Endometrial microvascular endothelial cells (primary cell): ENCODE measurements around the gene TRIO. TPM values are rescaled to one million over a fixed set of nuclear protein-coding genes. Genes with fewer than 3 reads are reported as not detected.

Source experiments
- in situ Hi-C: cut with HindIII; loops from 2 replicates; pipeline ENCODE4 v1.10.0; 2017; ENCODE audit warnings: low sequenced_read_pairs, low pct_unique_long_range_greater_than_20kb; ENCODE audit errors: inconsistent ontology term
- total RNA-seq: library from RNA; depleted of rRNA; stranded (reverse); fragments of >200 nt; gene quantifications from one replicate; pipeline ENCODE4 v1.2.3, GENCODE V29; 2015; ENCODE audit errors: inconsistent ontology term

The TRIO gene
- total RNA-seq, 1 donor from 2014 or later, result 97.2 TPM

DNA sequence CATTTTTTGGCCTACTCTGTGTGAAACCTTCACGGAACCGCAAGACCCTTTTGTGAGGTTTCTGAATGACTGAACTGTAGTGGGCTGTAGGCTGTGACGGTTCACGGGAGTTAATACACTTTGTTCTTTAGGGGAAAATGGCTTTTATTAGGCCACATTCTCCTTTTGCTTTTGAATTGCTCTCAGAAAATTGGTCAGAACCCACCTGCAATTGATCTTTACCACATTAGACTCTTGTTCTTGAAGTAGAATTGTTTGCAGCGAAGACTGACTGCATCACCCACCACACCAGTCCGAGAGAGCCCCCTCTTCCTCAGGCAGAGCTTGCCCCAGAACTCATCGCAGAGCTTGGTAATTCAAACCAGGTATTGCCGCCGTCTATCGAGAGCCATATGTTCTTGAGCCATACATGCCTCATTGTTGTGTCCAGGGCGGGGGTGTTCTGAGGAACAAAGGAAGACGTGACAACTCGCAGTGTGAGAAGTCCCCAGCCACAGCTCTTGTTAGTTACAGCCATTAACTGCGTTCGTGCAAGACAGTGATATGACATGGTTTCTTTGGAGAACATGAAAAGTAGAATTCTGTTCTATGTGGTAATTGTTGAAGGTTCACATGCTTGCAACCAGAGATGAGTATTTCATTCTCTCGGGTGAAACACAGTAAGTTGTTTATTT lies 272.0 kb downstream of the TRIO start:
- in situ Hi-C loops, result no loop called here

DNA sequence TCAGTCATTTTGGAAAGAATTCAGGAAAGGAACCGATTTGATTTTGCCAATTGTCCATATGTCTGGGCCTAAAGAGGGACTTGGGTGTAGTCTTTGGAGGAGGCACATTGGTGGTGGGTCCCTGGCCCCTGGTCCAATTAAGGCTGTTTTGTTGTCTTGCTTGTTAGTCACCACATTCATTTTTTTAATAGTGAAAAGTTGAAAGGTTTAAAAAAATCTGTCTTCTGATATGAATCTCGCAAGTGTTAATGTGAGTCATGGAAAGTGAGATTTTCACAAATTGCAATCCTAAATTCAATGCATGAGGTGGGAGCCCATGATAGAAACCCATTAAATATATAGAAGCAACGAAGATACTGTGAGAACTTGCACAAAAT lies 272.5 kb downstream of the TRIO start:
- in situ Hi-C loops, result no loop called here

DNA sequence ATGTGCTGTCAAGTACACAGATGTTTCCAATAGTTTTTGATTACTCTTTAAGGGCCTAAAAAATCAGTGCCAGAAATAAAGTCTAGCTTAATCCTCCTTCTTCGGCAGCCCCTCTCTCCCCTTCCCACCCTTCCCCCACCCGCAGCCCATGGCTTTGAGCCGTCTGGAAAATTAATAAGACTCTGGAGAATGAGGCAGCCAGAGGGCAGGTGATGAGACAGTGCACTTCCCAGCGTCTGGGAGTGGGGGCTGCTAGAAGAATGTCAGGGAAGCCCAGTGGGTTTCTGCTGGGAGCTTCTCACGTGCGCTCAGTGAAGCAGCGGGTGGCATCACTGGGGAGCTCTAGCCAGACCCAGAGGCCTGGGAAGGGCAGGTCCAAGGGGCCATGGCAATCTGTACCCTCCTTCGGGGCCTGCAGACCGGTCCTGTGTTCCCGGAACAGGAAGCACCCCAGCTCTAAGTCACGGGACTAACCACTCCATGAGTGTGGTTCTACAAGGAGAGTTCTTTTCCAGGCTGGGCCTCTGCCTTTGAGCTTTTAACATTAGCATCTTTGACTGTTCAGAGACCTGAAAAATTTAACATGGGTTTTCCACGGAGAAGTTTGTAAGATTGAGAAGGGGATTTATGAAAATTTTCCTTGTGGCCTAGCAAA lies 273.6 kb downstream of the TRIO start:
- in situ Hi-C loops, result no loop called here

DNA sequence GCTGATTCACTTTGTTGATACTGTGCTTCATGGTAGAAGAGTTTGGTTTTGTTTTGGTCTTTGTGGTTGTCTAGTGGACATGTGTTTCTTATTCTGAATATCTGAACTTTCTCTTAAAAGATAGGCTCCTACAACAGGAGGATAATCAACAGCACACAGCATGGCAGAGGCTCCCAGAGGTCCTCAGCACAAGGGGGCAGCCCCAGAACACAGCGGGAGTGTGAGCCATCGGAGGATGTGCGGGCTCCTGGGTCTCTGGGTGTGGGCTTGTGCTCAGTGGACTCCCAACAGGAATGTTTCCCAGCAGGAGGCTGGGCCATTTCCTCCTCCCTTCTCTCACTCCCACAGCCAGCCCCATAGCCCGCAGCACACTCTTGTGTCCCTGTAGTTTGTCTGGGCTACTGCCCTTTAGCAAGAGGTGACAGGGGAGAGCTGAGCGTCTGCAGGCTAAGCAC lies 274.2 kb downstream of the TRIO start:
- in situ Hi-C loops, result no loop called here

DNA sequence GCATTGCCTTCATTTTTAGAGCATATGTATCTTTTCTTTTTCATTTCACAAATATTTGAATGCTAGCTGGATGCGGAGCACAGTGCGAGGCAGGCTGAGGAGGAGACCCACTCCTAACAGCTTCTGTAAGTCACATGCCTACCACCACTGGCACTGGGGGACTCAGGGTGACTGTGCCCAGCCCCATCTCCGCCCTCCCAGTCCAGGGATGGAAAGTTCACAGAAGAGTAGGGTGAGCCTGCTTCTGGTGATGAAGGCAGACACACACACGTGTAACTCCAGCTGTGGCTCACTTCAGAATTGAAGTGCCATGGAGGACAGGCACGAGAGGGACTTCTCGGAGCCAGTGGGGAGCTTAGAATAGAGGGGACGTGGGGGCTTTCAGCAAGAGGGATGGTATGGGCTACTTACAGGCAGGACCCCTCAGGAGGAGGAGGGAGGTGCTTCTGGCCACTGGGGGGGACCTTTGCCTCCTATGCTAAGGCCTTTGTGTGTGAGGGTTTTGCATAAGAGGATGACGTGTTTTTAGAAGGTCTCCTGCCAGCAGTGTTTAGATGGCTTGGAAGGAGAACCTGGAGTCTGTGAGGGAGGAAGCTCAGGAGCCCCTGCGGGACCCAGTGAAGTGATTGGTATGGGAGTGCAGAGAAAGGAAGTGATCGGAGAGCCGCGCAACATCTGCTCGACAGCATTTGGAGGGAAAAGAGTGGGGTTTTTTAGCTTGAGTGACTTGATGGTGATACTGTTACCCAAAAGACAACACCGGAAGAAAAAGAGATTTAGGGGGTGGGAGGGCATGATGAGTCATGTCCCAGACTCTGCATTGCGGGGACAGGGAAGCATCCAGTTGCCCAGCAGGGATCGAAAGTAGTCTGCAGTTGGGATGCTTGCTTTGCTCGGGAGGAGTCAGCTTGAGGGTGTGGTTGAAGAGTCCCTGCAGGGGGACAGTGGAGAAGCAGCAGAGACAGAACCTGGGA lies 274.9 kb downstream of the TRIO start:
- in situ Hi-C loops, result no loop called here

DNA sequence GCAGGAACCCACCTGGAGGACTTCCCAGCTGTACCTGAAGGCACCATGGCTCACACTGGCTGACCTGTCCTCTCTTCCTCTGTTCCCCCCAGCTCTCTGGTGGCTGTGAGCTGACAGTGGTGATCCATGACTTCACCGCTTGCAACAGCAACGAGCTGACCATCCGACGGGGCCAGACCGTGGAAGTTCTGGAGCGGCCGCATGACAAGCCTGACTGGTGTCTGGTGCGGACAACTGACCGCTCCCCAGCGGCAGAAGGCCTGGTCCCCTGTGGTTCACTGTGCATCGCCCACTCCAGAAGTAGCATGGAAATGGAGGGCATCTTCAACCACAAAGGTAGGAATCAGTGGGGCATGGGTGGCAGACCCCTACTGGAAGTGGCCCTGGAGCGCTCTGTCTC lies 276.5 kb downstream of the TRIO start:
- in situ Hi-C loops, result no loop called here

DNA sequence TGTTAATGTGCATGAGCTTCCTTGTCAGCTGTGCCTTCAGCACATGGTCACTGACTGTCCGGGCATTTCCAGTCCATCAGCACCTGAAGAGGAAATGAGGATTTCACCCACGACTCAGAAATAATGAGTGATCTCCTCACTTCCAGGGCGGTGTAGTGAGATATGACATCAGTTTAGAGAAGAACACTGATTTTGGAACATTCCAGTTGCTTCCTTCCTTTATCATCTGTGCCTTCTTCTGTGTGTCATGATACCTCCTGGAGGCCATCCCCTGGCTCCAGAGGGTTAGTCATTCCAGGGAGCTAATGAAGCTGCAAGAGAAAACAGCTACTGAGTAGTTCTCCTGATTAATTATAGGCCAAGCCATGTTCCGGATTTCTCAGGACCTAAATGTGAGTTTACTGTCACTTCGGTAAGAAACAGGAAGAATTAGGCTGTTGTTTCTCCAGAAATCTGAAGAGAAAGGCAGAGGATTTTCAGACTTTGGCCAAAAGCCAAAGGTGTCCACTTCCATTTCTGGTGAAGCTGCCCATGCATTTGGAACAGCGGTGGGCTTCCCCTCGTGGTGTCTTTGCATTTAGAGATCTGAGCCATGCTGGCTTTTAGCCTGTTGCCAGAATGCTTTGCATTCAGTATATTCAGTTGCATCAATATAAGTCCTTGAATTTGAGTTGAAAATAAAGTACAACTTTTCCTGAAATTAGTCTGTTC lies 277.1 kb downstream of the TRIO start:
- in situ Hi-C loops, result no loop called here

DNA sequence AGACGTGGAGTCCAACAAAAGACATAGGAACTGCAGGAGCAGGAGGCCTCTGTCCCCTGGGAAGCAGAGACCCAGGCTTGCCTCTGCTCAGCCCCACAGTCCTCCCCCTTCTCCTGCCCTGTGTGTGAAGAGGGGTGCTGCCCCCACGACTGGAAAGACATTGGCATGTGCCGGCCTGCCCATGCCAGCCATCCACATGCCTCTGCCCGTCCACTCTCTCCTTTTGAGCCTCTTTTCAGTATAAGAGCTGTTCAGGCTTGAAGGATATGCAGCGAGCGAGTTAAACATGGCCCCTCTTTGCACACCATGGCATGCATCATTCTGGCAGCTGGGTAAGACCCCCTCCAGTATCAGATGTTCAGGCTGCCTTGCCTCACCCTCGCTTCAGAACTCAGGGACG lies 278.7 kb downstream of the TRIO start:
- in situ Hi-C loops, result no loop called here

DNA sequence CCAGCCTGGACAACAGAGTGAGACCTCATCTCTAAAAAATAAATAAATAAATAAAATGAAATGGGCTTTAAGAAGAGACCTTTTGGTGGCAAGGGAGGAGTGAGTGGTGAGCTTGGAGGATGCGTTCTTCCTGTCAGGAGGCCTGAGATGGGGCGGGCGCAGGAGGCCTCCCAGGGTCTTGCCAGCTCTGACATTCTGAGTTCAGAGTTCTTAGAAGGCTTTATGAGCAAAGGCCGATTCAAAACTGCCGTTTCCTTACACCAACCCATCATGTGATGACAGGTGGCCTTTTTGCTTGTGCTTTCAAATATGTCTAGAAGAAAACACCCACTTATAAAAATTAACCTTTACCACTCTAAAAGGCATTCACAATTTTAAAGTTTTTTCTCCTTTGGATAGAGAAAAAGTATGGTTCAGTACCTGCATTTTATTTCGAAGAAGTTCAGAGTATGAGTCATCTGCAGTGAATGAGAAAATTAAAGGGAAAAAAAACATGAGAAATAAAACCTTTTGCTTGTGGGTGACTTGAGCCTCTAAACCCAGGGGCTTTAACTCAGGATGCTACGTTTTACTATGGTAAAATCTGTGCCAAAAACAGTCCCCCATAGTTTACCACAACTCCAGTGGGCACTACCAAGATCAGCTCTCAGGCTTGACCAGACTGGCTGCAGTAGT lies 281.0 kb downstream of the TRIO start:
- in situ Hi-C loops, result no loop called here

DNA sequence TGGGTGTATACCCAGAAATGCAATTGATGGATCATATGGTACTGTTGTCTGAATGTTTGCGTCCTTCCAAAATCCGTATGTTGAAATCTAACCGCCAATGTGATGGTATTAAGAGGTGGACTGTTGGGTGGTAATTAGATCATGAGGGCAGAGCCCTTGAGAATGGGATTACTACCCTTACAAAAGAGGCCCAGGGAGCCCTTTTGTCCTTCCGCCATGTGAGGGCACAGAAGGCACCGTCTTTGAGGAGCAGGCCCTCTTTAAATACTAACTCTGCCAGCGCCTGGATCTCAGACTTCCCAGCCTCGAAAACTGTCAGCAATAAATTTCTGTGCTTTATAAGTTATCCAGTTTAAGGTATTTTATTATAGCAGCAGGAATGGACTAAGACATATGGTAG lies 282.4 kb downstream of the TRIO start:
- in situ Hi-C loops, result no loop called here

DNA sequence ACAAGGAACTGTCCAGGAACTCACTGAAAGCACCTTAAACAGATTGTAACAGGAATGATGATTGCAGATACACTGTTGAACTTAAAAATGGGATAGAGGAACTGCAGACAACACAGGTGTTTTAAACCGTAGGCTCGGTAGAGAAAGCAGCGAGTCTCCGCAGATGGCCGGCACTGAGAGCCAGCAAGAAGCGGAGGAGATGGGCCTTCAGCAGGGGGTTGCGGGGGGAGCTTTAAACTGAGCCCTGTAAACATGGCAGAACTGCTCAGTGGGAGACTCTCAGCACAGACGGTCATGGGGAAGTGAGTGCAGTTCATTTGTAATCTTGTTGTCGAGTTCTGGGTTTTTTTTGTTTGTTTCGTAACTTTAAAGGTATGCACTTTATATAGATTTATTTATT lies 283.4 kb downstream of the TRIO start:
- in situ Hi-C loops, result no loop called here

DNA sequence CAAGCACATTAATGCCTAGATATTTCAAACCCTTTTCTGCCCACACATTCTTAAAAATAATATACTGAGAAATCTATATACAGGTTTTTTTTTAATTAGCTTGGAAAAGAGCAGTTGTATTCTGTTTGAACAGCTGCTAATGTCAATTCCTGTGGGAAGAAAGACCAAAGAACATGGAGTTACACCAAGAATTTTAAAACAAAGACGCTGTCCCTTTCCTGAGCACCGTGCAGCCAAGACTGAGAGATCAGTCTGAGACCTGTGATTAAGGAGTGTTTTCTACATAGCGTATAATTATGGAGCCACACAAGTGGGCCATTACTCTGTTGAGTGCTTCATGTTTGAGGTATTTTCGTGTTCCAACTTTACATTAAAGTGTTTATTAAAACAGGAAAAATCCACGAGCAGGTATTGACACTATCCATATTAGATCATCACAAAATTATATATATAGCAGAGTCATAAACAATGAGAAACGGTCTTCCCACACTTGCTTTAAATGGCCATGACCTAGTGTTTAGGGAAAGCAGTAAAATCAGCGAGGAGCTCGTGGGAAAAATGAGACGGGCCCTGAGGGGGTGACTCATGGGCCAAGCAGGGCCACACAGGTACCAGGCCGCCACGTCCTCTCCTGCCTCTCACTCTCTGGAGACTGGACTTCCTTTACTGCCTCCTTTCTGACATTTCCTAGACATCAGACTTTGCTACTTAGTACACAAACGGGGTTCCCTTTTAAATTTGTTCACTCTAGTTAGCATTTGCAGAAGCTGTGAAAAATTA lies 285.4 kb downstream of the TRIO start:
- in situ Hi-C loops, result no loop called here

DNA sequence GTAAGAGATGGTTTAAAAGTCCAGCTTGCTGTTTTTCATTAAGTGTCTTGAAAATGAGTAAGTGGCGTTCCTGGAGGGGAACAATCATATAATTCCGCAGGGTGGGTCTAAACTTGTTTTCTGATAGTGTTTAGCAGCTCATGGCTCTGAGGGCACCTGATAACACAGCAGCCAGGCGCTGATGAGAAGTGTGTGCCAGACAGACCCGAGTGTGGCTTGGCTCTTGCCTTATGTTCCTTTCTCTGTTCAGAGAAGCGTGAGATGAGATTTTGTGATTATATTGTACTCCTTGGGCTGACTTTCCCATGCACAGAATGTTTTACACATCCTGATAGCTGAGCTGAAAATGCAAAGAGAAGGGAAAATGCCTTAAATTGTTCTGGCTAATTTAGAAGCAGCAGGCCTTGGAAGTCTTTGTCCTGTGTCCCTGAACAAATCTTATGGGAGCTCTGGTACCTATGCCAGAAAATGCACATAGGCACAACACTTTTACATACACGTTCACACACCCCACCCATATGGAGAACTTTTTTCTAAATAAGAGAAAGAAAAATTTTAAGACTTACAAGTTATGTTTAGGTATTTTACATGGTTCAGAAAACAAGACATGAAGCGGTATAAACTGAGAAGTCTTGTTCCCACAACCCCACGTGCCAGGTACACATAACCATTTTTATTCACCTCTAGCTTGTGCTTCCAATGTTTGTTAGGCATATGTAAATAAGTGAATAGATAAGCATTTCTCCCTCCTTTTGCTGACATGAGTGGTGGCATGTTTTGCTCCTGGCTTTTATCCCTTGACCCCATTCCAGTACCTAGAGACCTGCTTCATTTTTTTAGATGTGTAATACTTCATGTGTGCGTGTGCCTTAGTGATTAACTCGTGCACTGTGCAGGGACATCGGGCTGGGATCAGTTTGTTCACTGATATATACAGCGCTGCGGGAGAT lies 286.2 kb downstream of the TRIO start:
- in situ Hi-C loops, result no loop called here

DNA sequence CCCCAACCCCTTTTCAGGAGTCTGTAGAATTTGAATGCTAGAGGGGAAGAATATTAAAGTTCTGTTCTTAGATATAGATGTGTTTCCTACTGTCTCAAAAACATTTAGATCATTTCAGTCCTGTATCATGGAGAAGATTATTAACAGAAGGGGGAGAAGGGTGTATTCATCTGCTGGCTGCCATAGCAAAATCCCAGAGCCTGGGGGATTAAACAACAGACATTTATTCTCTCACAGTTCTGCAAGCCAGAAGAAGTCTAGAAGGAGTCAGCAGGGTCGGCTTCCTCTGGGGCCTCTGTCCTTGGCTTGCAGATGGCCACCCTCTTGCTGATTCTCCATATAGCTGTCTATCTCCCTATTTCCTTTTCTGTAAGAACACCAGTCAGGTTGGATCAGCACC lies 288.4 kb downstream of the TRIO start:
- in situ Hi-C loops, result no loop called here

DNA sequence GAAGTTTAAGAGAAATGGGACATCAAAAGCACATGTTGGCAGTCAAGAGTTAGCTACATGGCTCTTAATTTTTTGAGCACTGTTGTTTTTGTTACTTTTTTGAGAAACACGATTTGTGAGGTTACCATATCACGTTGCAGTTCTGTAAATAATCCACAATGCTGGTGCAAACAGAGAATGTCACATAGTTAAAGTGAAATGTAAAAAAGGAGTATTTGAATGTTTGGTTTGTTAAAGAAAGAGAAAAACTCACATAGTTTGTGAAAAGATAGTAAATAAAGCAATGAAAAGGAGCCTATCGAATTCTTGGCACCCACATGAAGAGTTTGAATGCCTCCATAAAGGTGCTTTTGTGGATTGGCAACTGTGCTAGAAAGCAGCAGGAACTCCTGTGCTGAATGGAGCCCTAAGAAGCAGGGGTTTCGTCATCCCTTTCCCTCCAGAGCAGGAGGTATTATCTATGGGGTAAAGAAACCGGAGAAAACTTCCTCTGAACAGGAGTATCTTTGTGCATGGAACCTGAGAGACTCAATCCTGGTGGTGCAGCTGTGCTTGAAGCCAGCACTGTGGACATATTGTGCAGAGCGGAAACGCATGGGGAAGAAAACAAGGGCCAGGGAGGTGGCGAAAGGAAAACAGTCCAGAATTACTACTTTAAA lies 289.9 kb downstream of the TRIO start:
- in situ Hi-C loops, result no loop called here

DNA sequence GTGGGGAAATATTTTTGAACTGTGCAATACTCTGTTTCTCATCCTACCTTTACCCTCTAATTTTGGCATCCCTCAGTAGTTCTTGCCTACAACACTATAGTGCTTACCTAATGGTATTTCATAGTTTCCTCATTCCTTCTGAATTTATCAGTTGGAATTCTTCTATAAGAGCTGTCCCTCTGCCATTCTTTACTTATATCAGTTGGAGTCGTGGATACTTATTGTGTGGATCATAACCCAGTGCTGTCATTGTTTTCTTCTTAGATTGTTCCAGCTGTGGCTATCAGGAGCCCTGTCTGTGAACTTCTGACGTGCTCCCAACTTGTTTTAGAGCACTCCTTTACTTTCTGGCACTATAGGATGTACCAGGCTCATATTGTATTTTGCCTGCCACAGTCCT lies 292.3 kb downstream of the TRIO start:
- in situ Hi-C loops, result no loop called here
